Choroid plexus epithelial cell (primary cell): Measurements from ENCODE around the gene GDI1.

Experiments used
- DNase-seq: peaks from one replicate; pipeline ENCODE4 v3.0.0-alpha.2; 2010; ENCODE audit warnings: low read depth
- H3K4me3 ChIP-seq: 2 replicates; pipeline ENCODE4 v1.5.1; 2011; ENCODE audit warnings: low read depth, mild to moderate bottlenecking, control low read depth, low read length, moderate library complexity
- TF ChIP-seq, protein P1 (sequence below): conservative IDR thresholded peaks from 2 replicates; pipeline ENCODE4 v1.5.1; 2011; ENCODE audit warnings: low read depth, mild to moderate bottlenecking, control low read depth, inconsistent platforms, low read length, moderate library complexity

Gene GDI1

DNA sequence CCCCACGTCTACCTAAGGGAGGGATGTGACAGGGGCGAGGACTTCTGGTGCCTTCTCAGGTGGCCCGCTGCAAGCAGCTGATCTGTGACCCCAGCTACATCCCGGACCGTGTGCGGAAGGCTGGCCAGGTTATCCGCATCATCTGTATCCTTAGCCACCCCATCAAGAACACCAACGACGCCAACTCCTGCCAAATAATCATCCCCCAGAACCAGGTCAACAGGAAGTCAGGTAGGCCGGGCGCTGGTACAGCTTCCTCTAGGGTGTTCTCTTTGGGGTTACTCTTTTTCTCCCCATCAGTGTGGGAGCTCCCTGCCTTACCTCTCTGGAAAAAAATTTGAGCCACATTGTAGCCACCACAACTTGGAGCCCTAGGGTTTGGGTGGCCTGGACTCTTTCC is 4.6 kb downstream of the GDI1 start:
- no peak for DNase-seq
- no peak overlapping the region for H3K4me3 ChIP-seq
- TF ChIP-seq, protein P1, sequence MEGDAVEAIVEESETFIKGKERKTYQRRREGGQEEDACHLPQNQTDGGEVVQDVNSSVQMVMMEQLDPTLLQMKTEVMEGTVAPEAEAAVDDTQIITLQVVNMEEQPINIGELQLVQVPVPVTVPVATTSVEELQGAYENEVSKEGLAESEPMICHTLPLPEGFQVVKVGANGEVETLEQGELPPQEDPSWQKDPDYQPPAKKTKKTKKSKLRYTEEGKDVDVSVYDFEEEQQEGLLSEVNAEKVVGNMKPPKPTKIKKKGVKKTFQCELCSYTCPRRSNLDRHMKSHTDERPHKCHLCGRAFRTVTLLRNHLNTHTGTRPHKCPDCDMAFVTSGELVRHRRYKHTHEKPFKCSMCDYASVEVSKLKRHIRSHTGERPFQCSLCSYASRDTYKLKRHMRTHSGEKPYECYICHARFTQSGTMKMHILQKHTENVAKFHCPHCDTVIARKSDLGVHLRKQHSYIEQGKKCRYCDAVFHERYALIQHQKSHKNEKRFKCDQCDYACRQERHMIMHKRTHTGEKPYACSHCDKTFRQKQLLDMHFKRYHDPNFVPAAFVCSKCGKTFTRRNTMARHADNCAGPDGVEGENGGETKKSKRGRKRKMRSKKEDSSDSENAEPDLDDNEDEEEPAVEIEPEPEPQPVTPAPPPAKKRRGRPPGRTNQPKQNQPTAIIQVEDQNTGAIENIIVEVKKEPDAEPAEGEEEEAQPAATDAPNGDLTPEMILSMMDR = no peak

DNA sequence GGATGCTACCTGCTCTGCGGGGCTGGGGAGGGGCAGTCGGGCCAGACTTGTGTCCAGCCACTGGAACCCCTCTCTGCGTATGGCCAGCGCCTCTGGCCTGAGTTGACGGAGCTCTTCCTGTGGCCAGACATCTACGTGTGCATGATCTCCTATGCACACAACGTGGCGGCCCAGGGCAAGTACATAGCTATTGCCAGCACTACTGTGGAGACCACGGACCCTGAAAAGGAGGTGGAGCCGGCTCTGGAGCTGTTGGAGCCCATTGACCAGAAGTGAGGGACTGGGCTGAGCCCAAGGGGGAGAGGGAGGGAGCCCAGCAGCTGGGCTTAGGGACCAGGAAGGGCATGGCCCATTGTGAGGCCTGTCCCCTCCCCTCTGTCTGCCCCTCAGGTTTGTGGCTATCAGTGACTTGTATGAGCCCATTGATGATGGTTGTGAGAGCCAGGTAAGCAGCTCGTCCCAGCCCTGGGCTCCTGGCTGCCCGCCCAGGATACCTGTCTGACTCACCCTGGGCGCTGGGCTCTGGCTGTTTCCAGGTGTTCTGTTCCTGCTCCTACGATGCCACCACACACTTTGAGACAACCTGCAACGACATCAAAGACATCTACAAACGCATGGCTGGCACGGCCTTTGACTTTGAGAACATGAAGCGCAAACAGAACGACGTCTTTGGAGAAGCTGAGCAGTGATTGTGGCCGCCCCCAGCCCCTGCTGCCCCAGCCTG is 5.2 kb downstream of the GDI1 start:
- TF ChIP-seq, protein P1 = no peak
- no peak for DNase-seq
- H3K4me3 ChIP-seq = no peak overlapping the region

DNA sequence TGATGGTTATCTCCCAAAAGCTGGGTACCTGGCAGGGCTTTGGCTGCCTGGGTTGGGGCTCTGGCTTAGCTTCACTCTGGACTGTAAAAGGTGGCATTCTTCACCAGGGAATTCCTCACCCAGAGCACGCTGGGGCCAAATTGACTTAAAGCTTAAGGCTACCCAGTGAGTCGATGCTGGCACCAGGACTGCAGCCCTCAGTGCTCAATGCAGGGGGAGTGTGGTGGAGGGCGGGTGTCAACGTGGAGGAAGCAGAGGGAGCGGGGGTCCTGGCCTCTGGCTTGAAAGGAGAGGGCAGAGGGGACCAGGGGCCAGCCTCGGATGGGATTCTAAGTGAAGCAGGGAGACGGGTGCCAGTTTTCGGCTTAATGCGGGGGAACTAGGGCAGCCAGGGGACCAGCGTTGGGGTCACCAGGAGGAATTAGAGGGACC is 6.5 kb downstream of the GDI1 start:
- H3K4me3 ChIP-seq = peak overlapping the region; percentile 45
- no peak for DNase-seq
- TF ChIP-seq, protein P1 = no peak

DNA sequence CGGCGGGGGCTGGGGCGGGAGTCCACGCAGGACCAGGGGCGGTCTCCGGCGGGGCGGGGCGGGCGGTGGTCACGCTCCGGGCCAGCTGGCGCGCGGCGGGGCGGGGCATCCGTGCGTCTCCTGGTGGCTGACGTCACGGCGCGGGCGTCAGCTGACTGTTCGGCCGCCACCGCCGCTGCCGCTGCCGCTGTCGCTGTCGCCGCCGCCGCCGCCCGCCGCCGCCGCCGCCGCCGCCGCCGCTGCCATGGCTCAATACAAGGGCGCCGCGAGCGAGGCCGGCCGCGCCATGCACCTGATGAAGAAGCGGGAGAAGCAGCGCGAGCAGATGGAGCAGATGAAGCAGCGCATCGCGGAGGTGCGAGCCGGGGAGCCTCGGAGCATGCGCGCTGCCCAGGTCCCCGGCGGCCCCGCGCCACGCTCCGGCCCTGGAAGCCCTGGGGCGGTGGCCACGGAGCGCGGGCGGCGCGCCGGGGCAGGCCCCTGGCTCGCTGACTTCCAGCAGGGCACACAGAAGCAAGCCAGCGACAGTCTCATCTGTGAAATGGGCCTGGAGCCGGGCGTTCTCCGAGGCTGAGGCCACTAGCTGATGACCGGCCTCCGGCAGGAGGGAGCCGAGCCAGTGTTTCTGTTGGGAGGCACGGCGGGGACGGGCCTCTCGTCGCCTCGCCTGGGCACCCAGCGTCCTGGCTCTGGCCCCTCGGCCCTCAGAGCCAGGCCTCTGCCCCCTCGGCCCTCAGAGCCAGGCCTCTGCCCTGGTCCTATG is 7.2 kb downstream of the GDI1 start, which contains the start of gene FAM50A:
FAM50A (plus strand) TSS at position 150 of the 763 bp plus-strand sequence; CDS start at position 245, 95 bp downstream.
- DNase-seq = peak; percentile 52
- TF ChIP-seq, protein P1 = no peak
- H3K4me3 ChIP-seq = peak within 1 kb of the TSS; percentile 64

DNA sequence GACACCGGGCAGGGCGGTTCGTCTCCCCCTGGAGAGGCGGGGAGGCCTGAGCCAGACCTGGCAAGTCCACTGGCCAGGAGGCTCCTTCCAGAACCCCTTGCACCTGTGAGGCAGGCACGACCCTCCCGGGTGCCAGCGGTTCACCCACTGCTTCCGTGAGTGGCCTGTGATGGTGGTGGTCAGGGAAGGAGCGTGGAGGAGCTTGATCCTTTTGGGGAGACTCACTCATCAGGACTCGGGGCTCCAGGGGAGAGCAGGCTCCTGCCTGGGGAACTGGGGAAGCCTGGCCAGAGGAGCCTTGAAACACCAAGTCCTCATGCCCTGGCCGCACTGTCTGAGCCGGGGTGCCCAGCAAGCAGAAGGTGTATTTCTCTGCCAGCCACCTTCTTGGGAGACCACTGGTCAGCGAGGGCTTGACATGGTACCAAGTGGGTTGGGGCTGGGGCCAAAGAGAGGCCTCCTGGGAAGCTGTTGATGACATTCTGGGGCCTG is 7.8 kb downstream of the GDI1 start:
- peak overlapping the region; percentile 64 for H3K4me3 ChIP-seq
- no peak for DNase-seq
- TF ChIP-seq, protein P1 = no peak

DNA sequence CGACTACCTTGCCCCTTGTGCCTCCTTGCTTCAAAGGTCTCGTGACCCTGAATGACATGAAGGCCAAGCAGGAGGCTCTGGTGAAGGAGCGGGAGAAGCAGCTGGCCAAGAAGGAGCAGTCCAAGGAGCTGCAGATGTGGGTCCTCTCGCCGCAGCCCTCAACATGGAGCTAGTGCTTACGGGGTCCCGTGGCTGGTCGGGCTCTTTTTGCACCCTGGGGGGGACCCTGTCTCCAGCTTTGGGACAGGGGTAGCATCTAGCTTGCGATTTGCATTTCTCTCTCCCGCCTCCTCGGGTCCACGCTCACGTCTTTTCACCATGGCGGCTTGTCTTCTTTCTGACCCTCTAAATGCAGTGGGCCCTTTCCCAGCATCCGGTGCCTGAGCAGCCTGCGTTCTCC is 8.8 kb downstream of the GDI1 start:
- no peak for DNase-seq
- TF ChIP-seq, protein P1 = no peak
- no peak overlapping the region for H3K4me3 ChIP-seq
